ENCODE results near the gene LENG9. TPM values are rescaled to one million over a fixed set of nuclear protein-coding genes. Genes with fewer than 3 reads are reported as not detected.

Gene LENG9
- total and polyA plus RNA-seq, 2 of the 13 experiments (the other 11 are each of a cell fraction or from before 2014, with no cell fraction given) = 0.75 to 2.9 TPM

GRCh38 chr19:54462655-54463530, 685 bp downstream of the LENG9 start (continued):
- TF ChIP-seq, protein P1, sequence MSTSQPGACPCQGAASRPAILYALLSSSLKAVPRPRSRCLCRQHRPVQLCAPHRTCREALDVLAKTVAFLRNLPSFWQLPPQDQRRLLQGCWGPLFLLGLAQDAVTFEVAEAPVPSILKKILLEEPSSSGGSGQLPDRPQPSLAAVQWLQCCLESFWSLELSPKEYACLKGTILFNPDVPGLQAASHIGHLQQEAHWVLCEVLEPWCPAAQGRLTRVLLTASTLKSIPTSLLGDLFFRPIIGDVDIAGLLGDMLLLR (CRISPR knock-in tag; IDR thresholded peaks at IDR 0.05) = 0 out of 2 replicates have a peak, but pooled peaks have one; percentile 35
- TF ChIP-seq MAFG (CRISPR knock-in tag; IDR thresholded peaks at IDR 0.05) (no peak), PRDM10 (CRISPR knock-in tag; IDR thresholded peaks at IDR 0.05; ENCODE audit: low read depth) (no peak), ZNF335 (CRISPR knock-in tag; IDR thresholded peaks at IDR 0.05) (peak; percentile 9; the same call in 1 of the 2 replicates), ZNF33A (CRISPR knock-in tag; IDR thresholded peaks at IDR 0.05; ENCODE audit: borderline replicate concordance) (no peak), SKIL (CRISPR knock-in tag; IDR thresholded peaks at IDR 0.05; ENCODE audit: borderline replicate concordance) (no peak; the same call in 1 of the 2 replicates), ZNF136 (CRISPR knock-in tag; IDR thresholded peaks at IDR 0.05; ENCODE audit: low read depth) (no peak), ZNF773 (CRISPR knock-in tag; IDR thresholded peaks at IDR 0.05; ENCODE audit: borderline replicate concordance) (no peak), ZSCAN29 (CRISPR knock-in tag; conservative IDR thresholded peaks at IDR 0.05) (no peak), TOPORS (CRISPR knock-in tag; IDR thresholded peaks at IDR 0.05) (peak; percentile 82; the same call in 1 of the 2 replicates), HIVEP1 (CRISPR knock-in tag; IDR thresholded peaks at IDR 0.05) (no peak; the same call in 1 of the 2 replicates), ZNF549 (CRISPR knock-in tag; IDR thresholded peaks at IDR 0.05) (no peak), RBFOX2 (IDR thresholded peaks at IDR 0.05; ENCODE audit: low read depth, low read length) (peak; percentile 90), ZNF580 (CRISPR knock-in tag; IDR thresholded peaks at IDR 0.05; ENCODE audit: borderline replicate concordance, low read depth) (peak; percentile 55; the same call in 1 of the 2 replicates), POGK (CRISPR knock-in tag; conservative IDR thresholded peaks at IDR 0.05) (peak; percentile 80), ZNF746 (CRISPR knock-in tag; IDR thresholded peaks at IDR 0.05) (no peak), ZNF510 (CRISPR knock-in tag; IDR thresholded peaks at IDR 0.05; ENCODE audit: low read depth) (no peak)
- TF ChIP-seq, protein P2, sequence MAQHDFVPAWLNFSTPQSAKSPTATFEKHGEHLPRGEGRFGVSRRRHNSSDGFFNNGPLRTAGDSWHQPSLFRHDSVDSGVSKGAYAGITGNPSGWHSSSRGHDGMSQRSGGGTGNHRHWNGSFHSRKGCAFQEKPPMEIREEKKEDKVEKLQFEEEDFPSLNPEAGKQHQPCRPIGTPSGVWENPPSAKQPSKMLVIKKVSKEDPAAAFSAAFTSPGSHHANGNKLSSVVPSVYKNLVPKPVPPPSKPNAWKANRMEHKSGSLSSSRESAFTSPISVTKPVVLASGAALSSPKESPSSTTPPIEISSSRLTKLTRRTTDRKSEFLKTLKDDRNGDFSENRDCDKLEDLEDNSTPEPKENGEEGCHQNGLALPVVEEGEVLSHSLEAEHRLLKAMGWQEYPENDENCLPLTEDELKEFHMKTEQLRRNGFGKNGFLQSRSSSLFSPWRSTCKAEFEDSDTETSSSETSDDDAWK (CRISPR knock-in tag; IDR thresholded peaks at IDR 0.05) = no peak

Measured in HepG2 (cell line).